Raji (cell line): ENCODE results near the gene FKBP6.

Source experiments
- POLR2A ChIP-seq: IDR thresholded peaks from 2 replicates; pipeline ENCODE4 v1.6.1; 2011; ENCODE audit warnings: low read depth, low read length, control low read depth; ENCODE audit not compliant: insufficient read depth

FKBP6 gene

GRCh38 chr7:73363225-73364005 lies 35.5 kb downstream of the FKBP6 start:
- no peak for TF ChIP-seq POLR2A

- no peak for TF ChIP-seq POLR2A
Measured at GRCh38 chr7:73364006-73364728, 36.2 kb downstream of the FKBP6 start.

- no peak for TF ChIP-seq POLR2A
Measured at GRCh38 chr7:73366127-73366526, 38.2 kb downstream of the FKBP6 start.

GRCh38 chr7:73366990-73367389 lies 39.0 kb downstream of the FKBP6 start:
- TF ChIP-seq POLR2A, result no peak

- TF ChIP-seq POLR2A, result no peak
Measured at GRCh38 chr7:73369009-73369408, 41.0 kb downstream of the FKBP6 start.

- TF ChIP-seq POLR2A, result no peak
Measured at GRCh38 chr7:73369622-73370021, 41.7 kb downstream of the FKBP6 start.

GRCh38 chr7:73373741-73374140 lies 45.8 kb downstream of the FKBP6 start:
- no peak for TF ChIP-seq POLR2A

- no peak for TF ChIP-seq POLR2A
Measured at GRCh38 chr7:73376671-73377412, 48.9 kb downstream of the FKBP6 start.

- no peak for TF ChIP-seq POLR2A
Measured at GRCh38 chr7:73382934-73383503, 55.1 kb downstream of the FKBP6 start.

- TF ChIP-seq POLR2A, result no peak
Measured at GRCh38 chr7:73387221-73387828, 59.4 kb downstream of the FKBP6 start.

- no peak for TF ChIP-seq POLR2A
Measured at GRCh38 chr7:73387908-73388414, 60.0 kb downstream of the FKBP6 start.

- no peak for TF ChIP-seq POLR2A
Measured at GRCh38 chr7:73391396-73391795, 63.4 kb downstream of the FKBP6 start.

- no peak for TF ChIP-seq POLR2A
Measured at GRCh38 chr7:73394422-73394821, 66.5 kb downstream of the FKBP6 start.

- no peak for TF ChIP-seq POLR2A
Measured at GRCh38 chr7:73395538-73396503, 67.9 kb downstream of the FKBP6 start.
